Activated CD8-positive, alpha-beta memory T cell treated with anti-CD3 and anti-CD28 coated beads for 36 hours (primary cell): ENCODE data around the gene HIGD2A. TPM values are rescaled to one million over a fixed set of nuclear protein-coding genes. Genes with fewer than 3 reads are reported as not detected.

Source experiments
- CTCF ChIA-PET: fragments of 350-600 bp; sonication (Branson Sonifier 250); formaldehyde crosslinking; loops from one replicate; lab custom pipeline; 2021; ENCODE audit warnings: antibody characterized with exemption; lab: Charles Lee
- POLR2A ChIA-PET: fragments of 350-600 bp; sonication (Branson Sonifier 250); formaldehyde crosslinking; loops from one replicate; lab custom pipeline; 2021; ENCODE audit warnings: antibody characterized with exemption; lab: Charles Lee
- total RNA-seq, 2 experiments: library from RNA; stranded (reverse); gene quantifications; one replicate each; pipeline ENCODE4 v1.2.3, GENCODE V29; 2021

Gene HIGD2A
- total RNA-seq, 2 experiments from 2014 or later = 91.5 to 93.6 TPM

DNA sequence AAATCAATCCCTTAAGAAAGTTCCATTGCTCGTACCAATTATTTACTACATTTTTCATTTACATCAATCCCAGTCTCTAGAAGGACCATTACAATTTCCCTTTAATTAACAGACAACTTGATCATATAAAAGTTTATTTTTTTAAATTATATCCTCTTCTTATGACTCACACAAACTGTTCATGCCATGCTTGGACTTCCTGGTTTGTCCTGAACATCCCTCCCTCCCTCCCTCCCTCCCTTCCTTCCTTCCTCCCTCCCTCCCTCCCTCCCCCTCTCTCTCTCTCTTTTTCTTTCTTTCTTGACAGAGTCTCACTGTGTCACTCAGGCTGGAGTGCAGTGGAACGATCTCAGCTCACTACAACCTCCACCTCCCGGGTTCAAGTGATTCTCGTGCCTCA, 39.4 kb downstream of the HIGD2A start:
- ChIA-PET CTCF (no interaction called here), POLR2A (no interaction called here)

- POLR2A ChIA-PET = no interaction called here
- CTCF ChIA-PET = no interaction called here
Observed at GRCh38 chr5:176429972-176430371, 41.4 kb downstream of the HIGD2A start.

DNA sequence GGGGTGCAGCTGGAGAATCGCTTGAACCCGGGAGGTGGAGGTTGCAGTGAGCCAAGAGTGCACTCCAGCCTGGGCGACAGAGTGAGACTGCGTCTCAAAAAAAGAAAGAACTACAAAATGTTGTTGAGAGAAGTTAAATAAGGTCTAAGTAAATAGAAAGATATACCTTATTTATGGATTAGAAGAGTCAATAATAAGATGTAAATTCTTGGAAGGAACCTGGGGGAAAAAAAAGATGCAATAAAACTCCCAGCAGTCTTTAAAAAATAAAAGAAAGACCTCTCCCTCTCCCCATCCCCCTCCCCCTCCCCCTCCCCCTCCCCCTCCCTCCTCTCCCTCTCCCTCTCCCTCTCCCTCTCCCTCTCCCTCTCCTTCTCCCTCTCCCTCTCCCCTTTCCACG, 44.2 kb downstream of the HIGD2A start:
- POLR2A ChIA-PET = no interaction called here
- CTCF ChIA-PET = no interaction called here

DNA sequence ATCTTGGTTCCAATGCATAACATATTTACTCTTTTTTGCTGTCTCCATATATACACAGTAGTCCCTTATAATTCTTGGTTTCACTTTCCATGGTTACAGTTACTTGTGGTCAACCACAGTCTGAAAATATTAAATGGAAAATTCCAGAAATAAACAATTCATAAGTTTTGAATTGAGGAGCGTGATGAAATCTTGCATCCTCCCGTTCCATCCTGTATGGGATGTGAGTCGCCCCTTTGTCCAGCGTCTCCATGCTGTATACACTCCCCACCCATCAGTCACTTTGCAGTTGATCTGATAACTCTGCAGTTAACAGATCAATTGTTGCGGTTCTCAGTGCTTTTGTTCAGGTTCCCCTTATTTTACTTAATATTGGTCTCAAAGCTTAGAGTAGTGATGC, 48.1 kb downstream of the HIGD2A start:
- ChIA-PET CTCF (interaction anchor here (0.7 kb wide), 1 partner anchor 106 kb away, joined by 3 read pairs; no protein-coding TSS in a partner anchor), POLR2A (no interaction called here)

GRCh38 chr5:176438959-176439757, 50.6 kb downstream of the HIGD2A start:
- ChIA-PET POLR2A (interaction anchor here (0.6 kb wide), 1 partner anchor 41 kb away, joined by 4 read pairs; no protein-coding TSS in a partner anchor), CTCF (interaction anchor here (0.7 to 1.4 kb wide), 2 partner anchors 9 to 819 kb away, joined by 3 to 6 read pairs; partner anchors contain the start of gene FAF2)

Other genes with a start within 250 kb of the HIGD2A start
- 10 to 100 TPM; 22.5 to 24.5 TPM for gene SIMC1, start 150.3 kb upstream of the HIGD2A start, total RNA-seq
- 10 to 100 TPM; 39.1 to 39.4 TPM for gene KIAA1191, start 27.0 kb upstream of the HIGD2A start, total RNA-seq
- 10 to 100 TPM; 15.9 to 16.7 TPM for gene ARL10, start 23.3 kb upstream of the HIGD2A start, total RNA-seq
- gene NOP16, start 153 bp upstream of the HIGD2A start, total RNA-seq = 100 to 1,000 TPM; 151 to 163 TPM
- gene CLTB, start 27.8 kb downstream of the HIGD2A start, total RNA-seq = 10 to 100 TPM; 61.6 to 67.5 TPM
- gene FAF2, start 59.6 kb downstream of the HIGD2A start, total RNA-seq = 10 to 100 TPM; 41.7 to 42.9 TPM
- gene RNF44, start 148.7 kb downstream of the HIGD2A start, total RNA-seq = 10 to 100 TPM; 47.2 to 50.5 TPM
- gene CDHR2, start 160.6 kb downstream of the HIGD2A start, total RNA-seq = under 1 TPM; 0.06 to 0.50 TPM
- gene GPRIN1, start 221.4 kb downstream of the HIGD2A start, total RNA-seq = 1 to 10 TPM; 2.7 to 3.0 TPM
- gene SNCB, start 241.8 kb downstream of the HIGD2A start, total RNA-seq = not detected
- not detected for gene EIF4E1B, start 241.9 kb downstream of the HIGD2A start, total RNA-seq